ENCODE results near the gene NTF4.

DNA sequence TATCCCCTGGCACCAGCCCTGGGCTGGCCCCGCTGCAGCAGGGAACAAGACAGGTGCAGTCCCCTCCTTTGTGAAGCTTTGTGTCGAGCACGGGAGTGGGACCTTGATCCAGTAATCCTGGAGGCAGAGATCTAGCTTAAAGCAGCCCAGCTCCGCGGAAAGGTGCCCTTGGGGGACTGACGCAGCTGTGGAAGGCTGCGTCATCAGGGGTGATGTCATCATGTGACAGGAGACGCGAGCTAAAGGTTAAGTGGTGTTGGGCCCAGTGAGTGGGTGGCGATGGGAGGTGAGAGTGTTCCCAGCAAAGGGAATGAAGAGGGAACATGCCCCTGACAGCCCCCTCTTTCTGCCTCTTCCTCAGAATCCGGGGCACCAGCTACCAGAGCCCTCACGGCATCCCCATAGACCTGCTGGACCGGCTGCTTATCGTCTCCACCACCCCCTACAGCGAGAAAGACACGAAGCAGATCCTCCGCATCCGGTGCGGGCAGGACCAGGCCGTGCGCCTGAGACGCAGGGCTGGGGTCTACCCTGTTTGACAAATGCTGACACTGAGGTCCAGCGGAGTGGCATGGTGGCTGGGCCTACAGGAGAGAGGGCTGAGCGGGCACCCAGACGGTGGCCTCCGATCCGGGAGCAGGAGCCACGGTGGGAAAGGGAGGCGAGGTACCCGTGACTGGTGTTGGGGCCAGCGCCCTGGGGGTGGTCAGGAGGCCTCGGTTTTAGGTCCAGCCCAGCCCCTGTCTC lies 50.3 kb downstream of the NTF4 start:
- TF ChIP-seq, protein P1, sequence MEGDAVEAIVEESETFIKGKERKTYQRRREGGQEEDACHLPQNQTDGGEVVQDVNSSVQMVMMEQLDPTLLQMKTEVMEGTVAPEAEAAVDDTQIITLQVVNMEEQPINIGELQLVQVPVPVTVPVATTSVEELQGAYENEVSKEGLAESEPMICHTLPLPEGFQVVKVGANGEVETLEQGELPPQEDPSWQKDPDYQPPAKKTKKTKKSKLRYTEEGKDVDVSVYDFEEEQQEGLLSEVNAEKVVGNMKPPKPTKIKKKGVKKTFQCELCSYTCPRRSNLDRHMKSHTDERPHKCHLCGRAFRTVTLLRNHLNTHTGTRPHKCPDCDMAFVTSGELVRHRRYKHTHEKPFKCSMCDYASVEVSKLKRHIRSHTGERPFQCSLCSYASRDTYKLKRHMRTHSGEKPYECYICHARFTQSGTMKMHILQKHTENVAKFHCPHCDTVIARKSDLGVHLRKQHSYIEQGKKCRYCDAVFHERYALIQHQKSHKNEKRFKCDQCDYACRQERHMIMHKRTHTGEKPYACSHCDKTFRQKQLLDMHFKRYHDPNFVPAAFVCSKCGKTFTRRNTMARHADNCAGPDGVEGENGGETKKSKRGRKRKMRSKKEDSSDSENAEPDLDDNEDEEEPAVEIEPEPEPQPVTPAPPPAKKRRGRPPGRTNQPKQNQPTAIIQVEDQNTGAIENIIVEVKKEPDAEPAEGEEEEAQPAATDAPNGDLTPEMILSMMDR (IDR thresholded peaks at IDR 0.05), result no peak
- TF ChIP-seq, protein P2, sequence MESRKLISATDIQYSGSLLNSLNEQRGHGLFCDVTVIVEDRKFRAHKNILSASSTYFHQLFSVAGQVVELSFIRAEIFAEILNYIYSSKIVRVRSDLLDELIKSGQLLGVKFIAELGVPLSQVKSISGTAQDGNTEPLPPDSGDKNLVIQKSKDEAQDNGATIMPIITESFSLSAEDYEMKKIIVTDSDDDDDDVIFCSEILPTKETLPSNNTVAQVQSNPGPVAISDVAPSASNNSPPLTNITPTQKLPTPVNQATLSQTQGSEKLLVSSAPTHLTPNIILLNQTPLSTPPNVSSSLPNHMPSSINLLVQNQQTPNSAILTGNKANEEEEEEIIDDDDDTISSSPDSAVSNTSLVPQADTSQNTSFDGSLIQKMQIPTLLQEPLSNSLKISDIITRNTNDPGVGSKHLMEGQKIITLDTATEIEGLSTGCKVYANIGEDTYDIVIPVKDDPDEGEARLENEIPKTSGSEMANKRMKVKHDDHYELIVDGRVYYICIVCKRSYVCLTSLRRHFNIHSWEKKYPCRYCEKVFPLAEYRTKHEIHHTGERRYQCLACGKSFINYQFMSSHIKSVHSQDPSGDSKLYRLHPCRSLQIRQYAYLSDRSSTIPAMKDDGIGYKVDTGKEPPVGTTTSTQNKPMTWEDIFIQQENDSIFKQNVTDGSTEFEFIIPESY (IDR thresholded peaks at IDR 0.05; ENCODE audit: borderline replicate concordance, low read depth), result no peak
- TF ChIP-seq, protein P3, sequence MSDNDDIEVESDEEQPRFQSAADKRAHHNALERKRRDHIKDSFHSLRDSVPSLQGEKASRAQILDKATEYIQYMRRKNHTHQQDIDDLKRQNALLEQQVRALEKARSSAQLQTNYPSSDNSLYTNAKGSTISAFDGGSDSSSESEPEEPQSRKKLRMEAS (IDR thresholded peaks at IDR 0.05; ENCODE audit: low read depth), result no peak
- TF ChIP-seq, protein P4, sequence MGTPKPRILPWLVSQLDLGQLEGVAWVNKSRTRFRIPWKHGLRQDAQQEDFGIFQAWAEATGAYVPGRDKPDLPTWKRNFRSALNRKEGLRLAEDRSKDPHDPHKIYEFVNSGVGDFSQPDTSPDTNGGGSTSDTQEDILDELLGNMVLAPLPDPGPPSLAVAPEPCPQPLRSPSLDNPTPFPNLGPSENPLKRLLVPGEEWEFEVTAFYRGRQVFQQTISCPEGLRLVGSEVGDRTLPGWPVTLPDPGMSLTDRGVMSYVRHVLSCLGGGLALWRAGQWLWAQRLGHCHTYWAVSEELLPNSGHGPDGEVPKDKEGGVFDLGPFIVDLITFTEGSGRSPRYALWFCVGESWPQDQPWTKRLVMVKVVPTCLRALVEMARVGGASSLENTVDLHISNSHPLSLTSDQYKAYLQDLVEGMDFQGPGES (IDR thresholded peaks at IDR 0.05; ENCODE audit: low read depth, low read length), result no peak
- no peak for TF ChIP-seq YY1 (IDR thresholded peaks at IDR 0.05; ENCODE audit: low read depth)
- TF ChIP-seq TAF1 (IDR thresholded peaks at IDR 0.05; ENCODE audit: borderline replicate concordance, low read depth, low read length), result no peak
- TF ChIP-seq JUND (IDR thresholded peaks at IDR 0.05), result no peak
- TF ChIP-seq MEF2A (IDR thresholded peaks at IDR 0.05; ENCODE audit: borderline replicate concordance, low read depth), result no peak
- TF ChIP-seq POLR2AphosphoS5 (IDR thresholded peaks at IDR 0.05; ENCODE audit: low read depth, low read length), result 0 out of 2 replicates have a peak, but pooled peaks have one; percentile 5
- TF ChIP-seq MXI1 (IDR thresholded peaks at IDR 0.05; ENCODE audit: low read depth, low read length), result no peak
- TF ChIP-seq, protein P5, sequence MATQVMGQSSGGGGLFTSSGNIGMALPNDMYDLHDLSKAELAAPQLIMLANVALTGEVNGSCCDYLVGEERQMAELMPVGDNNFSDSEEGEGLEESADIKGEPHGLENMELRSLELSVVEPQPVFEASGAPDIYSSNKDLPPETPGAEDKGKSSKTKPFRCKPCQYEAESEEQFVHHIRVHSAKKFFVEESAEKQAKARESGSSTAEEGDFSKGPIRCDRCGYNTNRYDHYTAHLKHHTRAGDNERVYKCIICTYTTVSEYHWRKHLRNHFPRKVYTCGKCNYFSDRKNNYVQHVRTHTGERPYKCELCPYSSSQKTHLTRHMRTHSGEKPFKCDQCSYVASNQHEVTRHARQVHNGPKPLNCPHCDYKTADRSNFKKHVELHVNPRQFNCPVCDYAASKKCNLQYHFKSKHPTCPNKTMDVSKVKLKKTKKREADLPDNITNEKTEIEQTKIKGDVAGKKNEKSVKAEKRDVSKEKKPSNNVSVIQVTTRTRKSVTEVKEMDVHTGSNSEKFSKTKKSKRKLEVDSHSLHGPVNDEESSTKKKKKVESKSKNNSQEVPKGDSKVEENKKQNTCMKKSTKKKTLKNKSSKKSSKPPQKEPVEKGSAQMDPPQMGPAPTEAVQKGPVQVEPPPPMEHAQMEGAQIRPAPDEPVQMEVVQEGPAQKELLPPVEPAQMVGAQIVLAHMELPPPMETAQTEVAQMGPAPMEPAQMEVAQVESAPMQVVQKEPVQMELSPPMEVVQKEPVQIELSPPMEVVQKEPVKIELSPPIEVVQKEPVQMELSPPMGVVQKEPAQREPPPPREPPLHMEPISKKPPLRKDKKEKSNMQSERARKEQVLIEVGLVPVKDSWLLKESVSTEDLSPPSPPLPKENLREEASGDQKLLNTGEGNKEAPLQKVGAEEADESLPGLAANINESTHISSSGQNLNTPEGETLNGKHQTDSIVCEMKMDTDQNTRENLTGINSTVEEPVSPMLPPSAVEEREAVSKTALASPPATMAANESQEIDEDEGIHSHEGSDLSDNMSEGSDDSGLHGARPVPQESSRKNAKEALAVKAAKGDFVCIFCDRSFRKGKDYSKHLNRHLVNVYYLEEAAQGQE (IDR thresholded peaks at IDR 0.05; ENCODE audit: low read depth, low read length), result no peak
- TF ChIP-seq, protein P6, sequence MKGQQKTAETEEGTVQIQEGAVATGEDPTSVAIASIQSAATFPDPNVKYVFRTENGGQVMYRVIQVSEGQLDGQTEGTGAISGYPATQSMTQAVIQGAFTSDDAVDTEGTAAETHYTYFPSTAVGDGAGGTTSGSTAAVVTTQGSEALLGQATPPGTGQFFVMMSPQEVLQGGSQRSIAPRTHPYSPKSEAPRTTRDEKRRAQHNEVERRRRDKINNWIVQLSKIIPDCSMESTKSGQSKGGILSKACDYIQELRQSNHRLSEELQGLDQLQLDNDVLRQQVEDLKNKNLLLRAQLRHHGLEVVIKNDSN (IDR thresholded peaks at IDR 0.05; ENCODE audit: borderline replicate concordance, low read depth), result no peak
- TF ChIP-seq, protein P7, sequence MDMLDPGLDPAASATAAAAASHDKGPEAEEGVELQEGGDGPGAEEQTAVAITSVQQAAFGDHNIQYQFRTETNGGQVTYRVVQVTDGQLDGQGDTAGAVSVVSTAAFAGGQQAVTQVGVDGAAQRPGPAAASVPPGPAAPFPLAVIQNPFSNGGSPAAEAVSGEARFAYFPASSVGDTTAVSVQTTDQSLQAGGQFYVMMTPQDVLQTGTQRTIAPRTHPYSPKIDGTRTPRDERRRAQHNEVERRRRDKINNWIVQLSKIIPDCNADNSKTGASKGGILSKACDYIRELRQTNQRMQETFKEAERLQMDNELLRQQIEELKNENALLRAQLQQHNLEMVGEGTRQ (IDR thresholded peaks at IDR 0.05; ENCODE audit: borderline replicate concordance, low read depth, low read length), result no peak

Measured in SK-N-SH (cell line).